Stimulated activated CD4-positive, alpha-beta T cell treated with anti-CD3 and anti-CD28 coated beads, Interleukin-1b, Interleukin-23, amount 100 ng/mL, for 48 hours (primary cell): ENCODE measurements around the gene GPRASP2.
"Not testable (repeated sequence)": the region's sequence is repeated elsewhere in the genome, so short reads cannot be mapped to it uniquely, and the experiment has no call there.

Source experiments
- DNase-seq: peaks from one replicate; pipeline ENCODE4 v3.0.0-alpha.2; 2020

Gene GPRASP2

GRCh38 chrX:102712216-102712966, at the start of gene GPRASP2:
Gene GPRASP2 (plus strand): TSS chrX:102712448. CDS start chrX:102714870, 2,422 bp downstream.
- no peak for DNase-seq

- DNase-seq, result not testable (repeated sequence)
Measured at GRCh38 chrX:102663820-102664219, 48.4 kb upstream of the GPRASP2 start.

- DNase-seq, result not testable (repeated sequence)
Measured at GRCh38 chrX:102667034-102667433, 45.2 kb upstream of the GPRASP2 start.

- DNase-seq, result no peak
Measured at GRCh38 chrX:102669526-102669925, 42.7 kb upstream of the GPRASP2 start.

- DNase-seq, result no peak
Measured at GRCh38 chrX:102672856-102673255, 39.4 kb upstream of the GPRASP2 start.

- DNase-seq, result not testable (repeated sequence)
Measured at GRCh38 chrX:102677479-102677878, 34.8 kb upstream of the GPRASP2 start.

GRCh38 chrX:102684772-102685520, 27.3 kb upstream of the GPRASP2 start:
- DNase-seq, result no peak

GRCh38 chrX:102694749-102695148, 17.5 kb upstream of the GPRASP2 start:
- no peak for DNase-seq

GRCh38 chrX:102696306-102696705, 15.9 kb upstream of the GPRASP2 start:
- no peak for DNase-seq

GRCh38 chrX:102697494-102697893, 14.8 kb upstream of the GPRASP2 start:
- no peak for DNase-seq

- no peak for DNase-seq
Measured at GRCh38 chrX:102708900-102709299, 3.3 kb upstream of the GPRASP2 start.

- DNase-seq, result no peak
Measured at GRCh38 chrX:102711872-102712215, 404 bp upstream of the GPRASP2 start.

GRCh38 chrX:102712981-102713625, 855 bp downstream of the GPRASP2 start:
- no peak for DNase-seq

- DNase-seq, result no peak
Measured at GRCh38 chrX:102714994-102715393, 2.7 kb downstream of the GPRASP2 start.

GRCh38 chrX:102715967-102716366, 3.7 kb downstream of the GPRASP2 start:
- no peak for DNase-seq

- DNase-seq, result peak; percentile 72
Measured at GRCh38 chrX:102720237-102721168, 8.3 kb downstream of the GPRASP2 start, which contains the start of gene GPRASP3. Gene GPRASP3 (plus strand): TSS chrX:102720743. CDS start chrX:102748996, 28,253 bp downstream.

GRCh38 chrX:102721169-102721506, 8.9 kb downstream of the GPRASP2 start:
- DNase-seq, result not testable (repeated sequence)

- no peak for DNase-seq
Measured at GRCh38 chrX:102723456-102723855, 11.2 kb downstream of the GPRASP2 start.

- no peak for DNase-seq
Measured at GRCh38 chrX:102727761-102728160, 15.5 kb downstream of the GPRASP2 start.

- DNase-seq, result no peak
Measured at GRCh38 chrX:102728646-102729045, 16.4 kb downstream of the GPRASP2 start.

GRCh38 chrX:102739657-102740056, 27.4 kb downstream of the GPRASP2 start:
- DNase-seq, result no peak

GRCh38 chrX:102744307-102744706, 32.1 kb downstream of the GPRASP2 start:
- no peak for DNase-seq

- DNase-seq, result no peak
Measured at GRCh38 chrX:102745513-102745856, 33.2 kb downstream of the GPRASP2 start.
